Osteoblast (primary cell): ENCODE data around the gene GRIN2A. TPM values are rescaled to one million over a fixed set of nuclear protein-coding genes. Genes with fewer than 3 reads are reported as not detected.

Source experiments
- DNase-seq: peaks from one replicate; pipeline ENCODE4 v3.0.0; 2011; ENCODE audit warnings: low spot score, mixed read lengths; ENCODE audit not compliant: insufficient read length; ENCODE audit errors: missing footprints
- H2AFZ ChIP-seq: 2 replicates; pipeline ENCODE4 v1.6.0; 2011; ENCODE audit warnings: mild to moderate bottlenecking, low read length
- H3K27ac ChIP-seq: 2 replicates; pipeline ENCODE4 v1.5.1; 2011; ENCODE audit warnings: mild to moderate bottlenecking, low read depth, low read length, moderate library complexity
- H3K27me3 ChIP-seq: 2 replicates; pipeline ENCODE4 v1.6.0; 2012; ENCODE audit warnings: mild to moderate bottlenecking, control low read depth, inconsistent platforms, low read length, moderate library complexity; ENCODE audit not compliant: insufficient read depth
- H3K36me3 ChIP-seq: 2 replicates; pipeline ENCODE4 v1.5.1; 2011; ENCODE audit warnings: mild to moderate bottlenecking, low read length, control low read depth, moderate library complexity; ENCODE audit not compliant: insufficient read depth
- H3K4me1 ChIP-seq: 2 replicates; pipeline ENCODE4 v1.5.1; 2011; ENCODE audit warnings: mild to moderate bottlenecking, low read length, control low read depth, moderate library complexity; ENCODE audit not compliant: insufficient read depth
- H3K4me2 ChIP-seq: 2 replicates; pipeline ENCODE4 v1.6.0; 2011; ENCODE audit warnings: mild to moderate bottlenecking, low read length; ENCODE audit not compliant: insufficient read depth
- H3K4me3 ChIP-seq: fragments of 200-600 bp; sonication (generic); 3 replicates; pipeline ENCODE4 v1.5.1; 2012; ENCODE audit warnings: mild to moderate bottlenecking, low read length, inconsistent platforms; ENCODE audit not compliant: insufficient read depth
- H3K79me2 ChIP-seq: 2 replicates; pipeline ENCODE4 v1.6.0; 2012; ENCODE audit warnings: mild to moderate bottlenecking, low read length, control low read depth, inconsistent platforms; ENCODE audit not compliant: insufficient read depth
- H3K9me3 ChIP-seq: 2 replicates; pipeline ENCODE4 v1.5.1; 2011; ENCODE audit warnings: low read depth, low read length, control low read depth
- H4K20me1 ChIP-seq: 2 replicates; pipeline ENCODE4 v1.6.0; 2012; ENCODE audit warnings: mild to moderate bottlenecking, low read length, control low read depth; ENCODE audit not compliant: insufficient read depth
- CTCF ChIP-seq: IDR thresholded peaks from 2 replicates; pipeline ENCODE4 v1.5.1; 2011; ENCODE audit warnings: mild to moderate bottlenecking, low read depth, low read length, moderate library complexity; ENCODE audit errors: extremely low read depth
- total RNA-seq: library from RNA; depleted of rRNA; stranded (reverse); fragments of >200 nt; gene quantifications from 2 replicates; pipeline ENCODE4 v1.2.3, GENCODE V29; 2012

GRIN2A gene
- total RNA-seq, 1 donor = 0.72 TPM

- no peak for DNase-seq
- H3K9me3 ChIP-seq = no peaks in the 10 kb centered on the region
- H4K20me1 ChIP-seq = no peaks in the 10 kb centered on the region
- H3K4me3 ChIP-seq = no peak overlapping the region
- no peaks in the 10 kb centered on the region for H3K79me2 ChIP-seq
- no peak overlapping the region for H3K4me2 ChIP-seq
- no peak for TF ChIP-seq CTCF
- H3K27me3 ChIP-seq = no peaks in the 10 kb centered on the region
- H3K36me3 ChIP-seq = no peaks in the 10 kb centered on the region
- no peak overlapping the region for H2AFZ ChIP-seq
- no peak overlapping the region for H3K27ac ChIP-seq
- H3K4me1 ChIP-seq = no peaks in the 10 kb centered on the region
Measured at GRCh38 chr16:10219742-10220141, 37.5 kb upstream of the GRIN2A start.

- no peaks in the 10 kb centered on the region for H3K27me3 ChIP-seq
Measured at GRCh38 chr16:10218490-10219206, 36.4 kb upstream of the GRIN2A start.

GRCh38 chr16:10213748-10214147 is 31.5 kb upstream of the GRIN2A start:
- no peaks in the 10 kb centered on the region for H3K36me3 ChIP-seq
- H3K27me3 ChIP-seq = no peaks in the 10 kb centered on the region
- no peak overlapping the region for H3K27ac ChIP-seq
- TF ChIP-seq CTCF = no peak
- no peak overlapping the region for H3K4me3 ChIP-seq
- no peak overlapping the region for H3K4me2 ChIP-seq
- H2AFZ ChIP-seq = no peak overlapping the region
- H4K20me1 ChIP-seq = no peaks in the 10 kb centered on the region
- no peaks in the 10 kb centered on the region for H3K79me2 ChIP-seq
- H3K9me3 ChIP-seq = no peaks in the 10 kb centered on the region
- no peak for DNase-seq
- H3K4me1 ChIP-seq = no peaks in the 10 kb centered on the region

More at GRCh38 chr16:10218490-10219206, 36.4 kb upstream of the GRIN2A start:
- no peak overlapping the region for H3K4me3 ChIP-seq
- DNase-seq = no peak
- TF ChIP-seq CTCF = no peak
- H3K27ac ChIP-seq = no peak overlapping the region
- no peaks in the 10 kb centered on the region for H4K20me1 ChIP-seq
- no peak overlapping the region for H2AFZ ChIP-seq
- H3K79me2 ChIP-seq = no peaks in the 10 kb centered on the region
- no peak overlapping the region for H3K4me2 ChIP-seq
- no peaks in the 10 kb centered on the region for H3K4me1 ChIP-seq
- no peaks in the 10 kb centered on the region for H3K9me3 ChIP-seq
- H3K36me3 ChIP-seq = no peaks in the 10 kb centered on the region

- no peak overlapping the region for H3K4me3 ChIP-seq
- H3K36me3 ChIP-seq = no peaks in the 10 kb centered on the region
- H3K9me3 ChIP-seq = no peaks in the 10 kb centered on the region
Measured at GRCh38 chr16:10210944-10211343, 28.7 kb upstream of the GRIN2A start.

More at GRCh38 chr16:10210944-10211343, 28.7 kb upstream of the GRIN2A start:
- no peaks in the 10 kb centered on the region for H4K20me1 ChIP-seq
- no peak overlapping the region for H3K4me2 ChIP-seq
- no peaks in the 10 kb centered on the region for H3K27me3 ChIP-seq
- no peak overlapping the region for H2AFZ ChIP-seq
- no peaks in the 10 kb centered on the region for H3K4me1 ChIP-seq
- H3K27ac ChIP-seq = no peak overlapping the region
- DNase-seq = no peak
- no peak for TF ChIP-seq CTCF
- no peaks in the 10 kb centered on the region for H3K79me2 ChIP-seq
